ENCODE data around the gene UCP2.
"Not testable (repeated sequence)": the region's sequence is repeated elsewhere in the genome, so short reads cannot be mapped to it uniquely, and the experiment has no call there.

UCP2 gene

GRCh38 chr11:73991471-73992006, 8.9 kb upstream of the UCP2 start:
- DNase-seq (ENCODE audit: low read depth in 2 of 2), result no peak
- H3K4me3 ChIP-seq (replicated peaks in 1 of 2; ENCODE audit: low read depth in 2 of 2, low read length in 2 of 2), result no peak overlapping the region
- TF ChIP-seq CTCF (IDR thresholded peaks at IDR 0.05; ENCODE audit: low read depth, low read length), result no peak

- H3K4me3 ChIP-seq (replicated peaks in 1 of 2; ENCODE audit: low read depth in 2 of 2, low read length in 2 of 2), result no peak overlapping the region
- no peak for TF ChIP-seq CTCF (IDR thresholded peaks at IDR 0.05; ENCODE audit: low read depth, low read length)
- DNase-seq (ENCODE audit: low read depth in 2 of 2), result no peak
These were observed 8.1 kb upstream of the UCP2 start for GRCh38 chr11:73990730-73991129.

- TF ChIP-seq CTCF (IDR thresholded peaks at IDR 0.05; ENCODE audit: low read depth, low read length), result no peak
- no peak overlapping the region for H3K4me3 ChIP-seq (replicated peaks in 1 of 2; ENCODE audit: low read depth in 2 of 2, low read length in 2 of 2)
- peak in 1 of 2 donors; percentile 25 for DNase-seq (ENCODE audit: low read depth in 2 of 2)
These were observed 6.5 kb upstream of the UCP2 start for GRCh38 chr11:73989156-73989555.

- no peak for TF ChIP-seq CTCF (IDR thresholded peaks at IDR 0.05; ENCODE audit: low read depth, low read length)
- H3K4me3 ChIP-seq (replicated peaks in 1 of 2; ENCODE audit: low read depth in 2 of 2, low read length in 2 of 2), result no peak overlapping the region
- no peak for DNase-seq (ENCODE audit: low read depth in 2 of 2)
These were observed 5.6 kb upstream of the UCP2 start for GRCh38 chr11:73988227-73988626.

GRCh38 chr11:73985661-73986060, 3.0 kb upstream of the UCP2 start:
- H3K4me3 ChIP-seq (replicated peaks in 1 of 2; ENCODE audit: low read depth in 2 of 2, low read length in 2 of 2); DNase-seq (ENCODE audit: low read depth in 2 of 2): not testable (repeated sequence)

- DNase-seq (ENCODE audit: low read depth in 2 of 2), result no peak
- TF ChIP-seq CTCF (IDR thresholded peaks at IDR 0.05; ENCODE audit: low read depth, low read length), result no peak
- H3K4me3 ChIP-seq (replicated peaks in 1 of 2; ENCODE audit: low read depth in 2 of 2, low read length in 2 of 2), result peak overlapping the region in 1 of 2 donors; percentile 61
These were observed 1.3 kb upstream of the UCP2 start for GRCh38 chr11:73983741-73984538.

- TF ChIP-seq CTCF (IDR thresholded peaks at IDR 0.05; ENCODE audit: low read depth, low read length), result no peak
- H3K4me3 ChIP-seq (replicated peaks in 1 of 2; ENCODE audit: low read depth in 2 of 2, low read length in 2 of 2), result peak overlapping the region; percentile 57 to 61
- DNase-seq (ENCODE audit: low read depth in 2 of 2), result peak; percentile 80 to 83
These were observed 522 bp upstream of the UCP2 start for GRCh38 chr11:73982990-73983740.

Data from cardiac fibroblast (primary cell).